Ovary (tissue), 3 donors: Measurements from ENCODE around the gene MGAT5.

ENCODE experiments used
- POLR2A ChIP-seq: fragments of 450-650 bp; IDR thresholded peaks from one replicate; pipeline ENCODE4 v1.6.1; 2017; ENCODE audit warnings: antibody characterized with exemption, mild to moderate bottlenecking, moderate library complexity
- TF ChIP-seq, protein P1 (sequence below), 3 donors: fragments of 450-650 bp in 2 of 3; fragments of 200-600 bp in 1 of 3; IDR thresholded peaks; one replicate each; pipeline versions ENCODE4 v1.5.1 to v1.8.0; 2016 to 2022; ENCODE audit warnings: antibody characterized with exemption in 3 of 3, mild to moderate bottlenecking in 1 of 3
- donor health status: DM: no; HTN: no; CAD: no.

DNA sequence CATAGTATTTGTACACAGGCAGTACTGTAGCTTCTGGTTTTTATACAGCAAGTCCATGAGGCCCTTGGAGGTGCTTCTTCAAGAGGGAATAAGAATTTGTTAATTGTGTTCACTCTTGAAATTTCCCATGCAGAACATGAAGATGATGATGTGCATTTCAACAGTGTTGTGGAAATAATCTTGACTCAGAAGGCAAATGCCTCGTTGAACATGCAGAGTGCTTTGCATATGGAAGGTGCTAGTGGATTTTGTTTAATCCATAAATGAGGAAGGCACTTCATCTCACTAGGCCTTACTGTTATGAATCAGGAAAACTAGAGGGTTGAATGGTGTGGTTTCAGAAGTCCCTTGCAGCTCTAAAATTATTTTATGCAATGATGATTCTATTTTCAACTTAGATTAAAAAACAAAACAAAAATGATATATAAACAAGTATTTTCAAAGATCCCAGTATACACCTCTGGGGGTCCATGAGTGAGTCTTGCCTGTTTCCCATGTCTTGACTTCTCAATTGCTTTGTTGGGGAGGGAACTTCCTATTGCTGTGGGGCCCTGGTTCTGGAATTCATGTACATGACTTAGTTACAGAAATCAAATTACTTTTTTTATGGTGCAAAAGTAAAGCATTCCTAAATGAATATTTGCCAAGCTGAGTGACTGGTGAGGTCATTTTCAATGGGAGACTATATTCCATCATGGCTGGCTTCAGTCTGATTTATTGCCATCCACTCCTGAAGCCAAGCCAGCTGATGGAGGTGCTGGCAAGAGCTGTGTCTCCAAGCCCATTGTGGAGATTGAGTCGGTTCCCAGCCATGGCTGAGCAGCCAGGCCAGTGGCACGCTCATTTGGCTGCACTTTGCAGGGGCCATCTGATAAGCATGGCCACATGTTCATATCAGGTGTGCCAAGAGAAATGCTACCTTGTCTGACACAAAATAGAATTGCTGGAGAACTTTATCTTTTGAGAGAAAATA lies 56.5 kb downstream of the MGAT5 start:
- TF ChIP-seq, protein P1, sequence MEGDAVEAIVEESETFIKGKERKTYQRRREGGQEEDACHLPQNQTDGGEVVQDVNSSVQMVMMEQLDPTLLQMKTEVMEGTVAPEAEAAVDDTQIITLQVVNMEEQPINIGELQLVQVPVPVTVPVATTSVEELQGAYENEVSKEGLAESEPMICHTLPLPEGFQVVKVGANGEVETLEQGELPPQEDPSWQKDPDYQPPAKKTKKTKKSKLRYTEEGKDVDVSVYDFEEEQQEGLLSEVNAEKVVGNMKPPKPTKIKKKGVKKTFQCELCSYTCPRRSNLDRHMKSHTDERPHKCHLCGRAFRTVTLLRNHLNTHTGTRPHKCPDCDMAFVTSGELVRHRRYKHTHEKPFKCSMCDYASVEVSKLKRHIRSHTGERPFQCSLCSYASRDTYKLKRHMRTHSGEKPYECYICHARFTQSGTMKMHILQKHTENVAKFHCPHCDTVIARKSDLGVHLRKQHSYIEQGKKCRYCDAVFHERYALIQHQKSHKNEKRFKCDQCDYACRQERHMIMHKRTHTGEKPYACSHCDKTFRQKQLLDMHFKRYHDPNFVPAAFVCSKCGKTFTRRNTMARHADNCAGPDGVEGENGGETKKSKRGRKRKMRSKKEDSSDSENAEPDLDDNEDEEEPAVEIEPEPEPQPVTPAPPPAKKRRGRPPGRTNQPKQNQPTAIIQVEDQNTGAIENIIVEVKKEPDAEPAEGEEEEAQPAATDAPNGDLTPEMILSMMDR (IDR thresholded peaks at IDR 0.05) = no peak
- TF ChIP-seq POLR2A = no peak
